IPS-11a (cell line): ENCODE measurements around the gene CRKL.
A peak's percentile ranks its signal among the peaks of the same experiment; 100 is the strongest.
"Not testable (repeated sequence)": the region's sequence is repeated elsewhere in the genome, so short reads cannot be mapped to it uniquely, and the experiment has no call there.

Source experiments
- H3K4me3 ChIP-seq: one replicate; pipeline ENCODE4 v1.5.1; 2013; ENCODE audit warnings: low read depth, low read length, control low read depth

The CRKL gene

GRCh38 chr22:20901093-20902033 lies 15.8 kb upstream of the CRKL start:
- not testable (repeated sequence) for H3K4me3 ChIP-seq

GRCh38 chr22:20903093-20903492 lies 14.1 kb upstream of the CRKL start:
- no peak overlapping the region for H3K4me3 ChIP-seq

- H3K4me3 ChIP-seq: no peak overlapping the region
These were observed 12.9 kb upstream of the CRKL start for GRCh38 chr22:20904008-20904979.

- no peak overlapping the region for H3K4me3 ChIP-seq
These were observed 12.2 kb upstream of the CRKL start for GRCh38 chr22:20904980-20905355.

- no peak overlapping the region for H3K4me3 ChIP-seq
These were observed 11.5 kb upstream of the CRKL start for GRCh38 chr22:20905415-20906386.

GRCh38 chr22:20906387-20906767 lies 10.8 kb upstream of the CRKL start:
- H3K4me3 ChIP-seq: no peak overlapping the region

- H3K4me3 ChIP-seq: not testable (repeated sequence)
These were observed 8.5 kb upstream of the CRKL start for GRCh38 chr22:20908717-20909116.

GRCh38 chr22:20909543-20910303 lies 7.5 kb upstream of the CRKL start:
- H3K4me3 ChIP-seq: no peak overlapping the region

GRCh38 chr22:20912494-20912893 lies 4.7 kb upstream of the CRKL start:
- H3K4me3 ChIP-seq: no peak overlapping the region

GRCh38 chr22:20918663-20919218 lies 1.5 kb downstream of the CRKL start:
- H3K4me3 ChIP-seq: peak overlapping the region; percentile 95

- peak overlapping the region; percentile 95 for H3K4me3 ChIP-seq
These were observed 2.5 kb downstream of the CRKL start for GRCh38 chr22:20919718-20920117.

GRCh38 chr22:20920881-20921203 lies 3.6 kb downstream of the CRKL start:
- H3K4me3 ChIP-seq: no peak overlapping the region

GRCh38 chr22:20922141-20922751 lies 5.0 kb downstream of the CRKL start:
- H3K4me3 ChIP-seq: no peak overlapping the region

- H3K4me3 ChIP-seq: no peak overlapping the region
These were observed 9.0 kb downstream of the CRKL start for GRCh38 chr22:20926243-20926642.

- no peak overlapping the region for H3K4me3 ChIP-seq
These were observed 10.8 kb downstream of the CRKL start for GRCh38 chr22:20927940-20928572.

- H3K4me3 ChIP-seq: no peak overlapping the region
These were observed 11.4 kb downstream of the CRKL start for GRCh38 chr22:20928573-20928967.

GRCh38 chr22:20930004-20930403 lies 12.8 kb downstream of the CRKL start:
- H3K4me3 ChIP-seq: no peak overlapping the region

- not testable (repeated sequence) for H3K4me3 ChIP-seq
These were observed 13.2 kb downstream of the CRKL start for GRCh38 chr22:20930435-20930834.
